NOMO-1 treated with DMSO at 0.1 percent for 48 hours (cell line): ENCODE data around the gene CFAP58.
"Not testable (repeated sequence)": the region's sequence is repeated elsewhere in the genome, so short reads cannot be mapped to it uniquely, and the experiment has no call there.

Experiments
- DNase-seq: peaks from one replicate; lab custom pipeline; 2025; ENCODE audit not compliant: unreplicated experiment; lab: John Stamatoyannopoulos, UW

Gene CFAP58

DNA sequence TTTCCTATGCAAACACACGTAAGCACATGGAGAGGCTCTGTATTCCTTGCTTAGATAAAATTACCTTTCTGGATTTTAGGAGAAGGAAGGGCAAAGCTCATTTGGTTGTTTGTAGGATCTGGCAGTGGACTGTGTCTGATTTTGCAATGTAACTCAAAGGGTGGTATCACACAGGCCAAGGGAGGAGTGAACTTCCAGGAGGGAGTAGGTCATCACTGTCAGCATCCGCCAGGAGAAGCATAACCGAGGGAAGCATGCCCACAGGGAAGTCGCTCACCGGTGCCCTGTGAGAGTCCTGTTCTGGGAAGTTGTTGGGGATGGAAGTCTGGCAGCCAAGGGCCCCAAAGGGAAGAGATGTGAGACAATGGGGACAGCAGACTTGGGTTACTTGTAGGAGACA is 74.4 kb downstream of the CFAP58 start:
- no peak for DNase-seq

DNA sequence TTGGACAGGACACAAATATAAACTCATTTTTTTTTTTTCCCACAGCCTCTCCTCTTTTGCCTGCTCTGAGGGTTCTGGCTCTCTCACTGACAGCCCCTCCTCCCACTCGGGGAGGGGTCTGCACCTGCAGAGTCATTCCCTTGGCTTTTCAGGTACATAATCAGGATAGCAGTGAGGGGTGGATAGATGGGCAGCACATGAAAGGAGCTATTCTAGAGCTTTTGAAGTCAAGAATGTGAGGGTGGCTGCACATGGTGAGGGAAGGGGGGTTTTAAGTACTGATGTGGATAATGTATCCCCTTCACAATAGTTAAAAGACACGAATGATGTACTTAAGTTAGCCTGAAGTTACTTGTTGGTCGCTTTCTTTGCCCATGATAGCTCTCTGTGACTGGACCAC is 76.2 kb downstream of the CFAP58 start:
- DNase-seq: no peak

DNA sequence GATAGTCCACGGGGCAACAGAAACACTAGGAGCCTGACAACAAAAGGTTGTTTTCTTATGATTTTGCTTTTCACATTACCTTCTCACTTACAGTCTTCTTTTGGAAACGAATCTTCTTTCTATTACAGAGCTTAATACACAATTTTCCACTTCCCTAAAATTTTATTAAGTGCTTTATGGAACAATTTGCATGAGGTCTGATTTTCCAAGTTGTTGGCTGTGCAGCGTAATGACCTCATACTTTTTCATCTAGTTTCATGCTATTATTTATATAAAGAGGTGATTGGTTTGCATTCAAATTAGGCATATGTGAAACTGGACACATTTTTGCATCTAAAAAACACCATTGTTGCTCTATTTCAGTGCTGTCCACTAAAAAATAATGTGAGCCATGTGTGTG is 76.7 kb downstream of the CFAP58 start:
- DNase-seq: no peak

DNA sequence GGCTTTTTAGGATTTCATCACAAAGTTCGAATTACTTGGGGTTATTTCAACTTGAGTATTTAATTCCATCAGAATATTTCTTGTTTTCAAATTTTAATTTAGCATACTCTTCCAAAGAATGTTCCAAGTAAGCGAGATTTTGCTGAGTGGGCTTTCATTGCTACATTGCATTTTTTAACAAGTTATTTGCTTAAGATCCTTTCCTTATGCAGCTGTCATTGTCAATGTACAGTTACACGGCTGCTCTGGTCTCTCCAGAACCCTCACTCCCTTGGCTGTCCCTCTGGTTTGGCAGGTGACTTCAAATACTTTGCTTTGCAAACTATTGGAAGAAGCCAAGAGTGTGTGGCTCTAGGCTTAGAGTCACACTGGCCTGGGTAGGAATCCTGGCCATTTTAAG is 80.0 kb downstream of the CFAP58 start:
- DNase-seq: no peak

DNA sequence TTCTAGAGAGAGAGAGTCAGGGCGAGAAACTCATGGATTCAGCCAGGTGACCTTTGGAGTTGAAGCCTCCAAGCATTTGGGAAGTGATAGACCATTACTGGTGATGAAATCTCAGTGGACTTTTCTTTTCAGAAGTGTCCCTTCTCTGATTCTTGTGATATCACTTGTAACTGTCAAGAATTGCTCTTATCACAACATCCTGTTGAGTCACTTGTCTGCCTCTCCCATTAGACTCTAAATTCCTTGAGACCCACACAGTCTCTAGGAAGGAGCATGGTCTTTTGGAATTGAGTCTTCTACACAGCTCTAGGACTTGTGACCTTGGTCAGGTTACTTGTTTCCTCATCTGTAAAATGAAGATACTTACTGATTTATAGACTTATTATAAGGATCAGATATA is 81.0 kb downstream of the CFAP58 start:
- DNase-seq: no peak

DNA sequence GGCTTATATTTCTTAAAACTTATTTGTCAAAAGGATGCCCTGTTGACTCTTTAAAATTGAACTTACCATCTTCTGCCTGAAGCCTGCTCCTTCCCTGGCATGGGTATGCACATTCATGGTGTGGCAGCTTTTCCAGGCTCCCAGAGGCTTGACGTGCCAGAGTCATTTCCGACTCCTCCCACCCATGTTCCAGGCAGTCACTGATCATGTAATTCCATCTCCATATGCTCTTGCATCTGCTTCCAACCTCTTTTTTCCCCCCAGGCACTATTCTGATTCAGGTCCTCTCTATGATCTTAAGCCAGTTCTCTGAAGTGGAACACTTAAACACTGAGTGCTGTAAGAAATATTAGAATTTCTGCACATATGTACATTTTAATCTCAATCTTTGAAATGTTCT is 82.2 kb downstream of the CFAP58 start:
- DNase-seq: no peak

DNA sequence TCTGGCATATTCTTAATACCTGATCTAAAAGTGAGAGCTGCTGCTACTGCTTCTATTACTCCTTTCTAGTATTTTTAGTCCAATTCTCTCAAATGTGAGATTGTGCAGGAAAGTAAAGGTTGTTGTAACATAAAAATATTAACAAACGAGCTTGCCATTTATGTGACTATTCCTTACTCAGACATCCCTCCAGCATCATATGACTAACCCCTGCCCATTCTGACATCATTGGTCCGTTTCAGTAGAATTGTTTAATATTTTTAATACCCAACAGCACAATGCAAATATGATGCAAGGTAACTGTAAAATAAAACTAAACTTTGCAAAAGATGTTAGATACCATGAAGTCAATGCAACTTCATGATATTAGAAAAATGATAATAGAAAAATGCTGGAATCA is 83.6 kb downstream of the CFAP58 start:
- no peak for DNase-seq

DNA sequence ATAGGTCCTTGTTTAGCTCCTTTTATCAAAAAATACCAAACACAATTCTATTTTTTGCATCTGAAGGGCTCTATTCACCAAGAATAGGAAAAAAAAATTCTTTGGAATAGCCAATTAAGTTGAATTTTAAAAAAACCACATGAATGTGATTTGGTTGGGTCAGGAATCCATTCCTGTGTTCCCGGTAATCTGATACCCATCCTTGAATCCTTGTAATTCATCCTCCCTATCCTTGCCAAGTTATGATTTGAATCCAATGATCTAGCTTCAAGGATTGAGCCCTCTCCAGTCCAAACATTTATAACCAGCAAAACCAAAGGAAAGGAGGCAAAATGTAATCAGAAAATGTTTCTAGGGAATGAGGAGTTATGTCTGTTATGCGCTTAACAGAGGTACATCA is 86.6 kb downstream of the CFAP58 start:
- no peak for DNase-seq

DNA sequence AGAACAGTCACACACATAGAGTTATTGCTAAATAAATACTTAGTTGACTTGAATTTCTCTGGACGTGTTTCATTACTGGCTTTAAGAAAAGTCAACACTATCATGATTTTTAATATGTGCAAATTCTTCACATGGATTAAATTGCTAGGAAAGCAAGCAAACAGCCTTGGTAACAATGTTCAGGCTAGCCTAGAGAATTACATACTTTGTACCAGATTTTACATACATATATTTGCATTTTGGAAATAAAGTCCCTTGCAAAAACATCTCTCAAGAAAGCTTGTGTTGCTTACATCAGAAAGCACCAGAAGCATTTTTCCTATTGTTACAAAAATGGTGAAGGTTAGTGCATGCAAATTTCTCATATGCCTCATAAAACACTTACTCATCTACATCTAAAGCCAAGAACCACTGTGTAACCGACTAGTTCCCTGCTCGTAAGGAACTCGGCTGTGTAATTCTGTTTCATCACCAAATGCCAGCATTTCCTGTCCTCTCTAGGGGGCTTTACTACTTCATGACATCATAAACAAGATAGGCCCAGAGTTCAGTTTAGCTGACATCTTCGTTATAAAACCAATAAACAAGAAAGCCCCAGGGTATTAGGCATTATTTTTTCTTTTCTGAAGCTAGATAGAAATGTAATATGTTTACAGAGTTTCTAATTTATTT is 87.8 kb downstream of the CFAP58 start:
- DNase-seq: peak; percentile 35

DNA sequence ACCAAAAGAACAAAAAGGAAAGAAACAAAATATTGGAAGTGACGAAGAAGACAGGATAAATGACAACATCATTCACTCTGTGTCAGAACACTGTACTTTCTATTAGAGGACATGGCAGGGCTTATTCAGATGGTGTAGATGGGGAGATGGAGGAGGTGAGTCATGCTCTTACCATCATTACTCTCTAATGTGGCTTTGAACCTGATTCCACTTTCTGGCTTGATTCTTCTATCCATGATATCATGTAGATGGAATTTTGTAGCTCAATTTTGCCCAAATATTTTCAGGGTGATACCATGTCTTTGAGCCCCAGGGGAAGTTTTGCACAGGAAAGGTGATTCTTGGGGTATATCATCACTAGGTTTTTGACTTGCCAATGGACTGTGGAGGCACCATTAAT is 91.7 kb downstream of the CFAP58 start:
- DNase-seq: no peak

- DNase-seq: no peak
These were observed 92.5 kb downstream of the CFAP58 start for GRCh38 chr10:104446151-104446550.

- DNase-seq: no peak
These were observed 93.7 kb downstream of the CFAP58 start for GRCh38 chr10:104447331-104447730.

DNA sequence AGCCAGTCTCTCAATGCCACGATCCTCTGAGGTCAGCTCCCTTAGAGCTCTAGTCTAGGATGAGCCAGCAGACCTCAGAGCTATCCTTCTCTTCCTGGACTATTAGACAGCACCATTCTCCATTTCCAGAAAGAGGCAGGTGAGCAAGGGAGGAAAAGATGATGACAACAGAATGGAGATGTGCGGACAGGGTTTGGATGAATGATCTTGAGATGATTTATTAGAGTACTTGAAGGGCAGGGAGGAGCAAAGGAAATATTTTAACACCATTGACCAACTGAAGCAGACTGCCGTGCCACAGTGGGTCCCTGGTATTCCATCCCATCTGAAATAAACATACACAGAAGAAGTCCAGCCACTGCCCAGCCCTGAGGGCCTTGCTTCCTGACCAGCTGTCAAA is 94.3 kb downstream of the CFAP58 start:
- DNase-seq: no peak

- no peak for DNase-seq
These were observed 95.8 kb downstream of the CFAP58 start for GRCh38 chr10:104449391-104449790.

DNA sequence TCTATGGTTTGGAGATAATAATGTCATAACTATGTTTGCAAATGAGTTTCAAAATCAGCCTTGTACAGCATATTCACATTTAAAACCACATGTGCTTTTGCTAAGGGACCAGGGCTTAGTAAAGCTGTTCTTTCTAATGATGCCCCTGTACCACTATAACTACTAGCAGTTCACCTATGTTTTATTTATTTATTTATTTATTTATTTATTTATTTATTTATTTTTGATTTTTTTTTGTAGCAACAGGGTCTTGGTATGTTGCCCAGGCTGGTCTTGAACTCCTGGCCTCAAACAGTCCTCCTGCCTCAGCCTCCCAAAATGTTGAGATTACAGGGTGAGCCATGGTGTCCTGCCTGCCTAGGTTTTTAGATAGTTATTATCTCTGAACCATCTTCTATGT is 96.9 kb downstream of the CFAP58 start:
- DNase-seq: no peak

GRCh38 chr10:104450954-104451353 is 97.3 kb downstream of the CFAP58 start:
- no peak for DNase-seq

DNA sequence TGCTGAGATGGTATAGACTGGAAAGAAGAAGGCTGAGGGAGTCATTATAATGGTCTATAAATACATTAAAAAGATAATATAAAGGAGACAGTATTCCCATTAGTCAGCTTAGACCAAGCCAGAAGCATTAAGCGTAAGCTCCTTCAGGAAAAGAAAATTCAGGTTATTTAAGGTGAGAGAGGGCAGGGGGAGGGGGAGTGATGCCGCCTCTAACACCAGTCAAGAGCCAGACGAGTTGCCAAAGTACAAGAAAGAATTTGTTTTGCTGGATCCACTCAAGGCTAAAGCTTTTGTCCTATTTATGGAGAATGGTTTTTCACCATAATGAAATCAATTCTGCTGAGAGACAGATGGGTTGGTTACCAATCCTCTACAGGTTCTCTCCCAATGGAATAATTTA is 99.3 kb downstream of the CFAP58 start:
- DNase-seq: no peak

DNA sequence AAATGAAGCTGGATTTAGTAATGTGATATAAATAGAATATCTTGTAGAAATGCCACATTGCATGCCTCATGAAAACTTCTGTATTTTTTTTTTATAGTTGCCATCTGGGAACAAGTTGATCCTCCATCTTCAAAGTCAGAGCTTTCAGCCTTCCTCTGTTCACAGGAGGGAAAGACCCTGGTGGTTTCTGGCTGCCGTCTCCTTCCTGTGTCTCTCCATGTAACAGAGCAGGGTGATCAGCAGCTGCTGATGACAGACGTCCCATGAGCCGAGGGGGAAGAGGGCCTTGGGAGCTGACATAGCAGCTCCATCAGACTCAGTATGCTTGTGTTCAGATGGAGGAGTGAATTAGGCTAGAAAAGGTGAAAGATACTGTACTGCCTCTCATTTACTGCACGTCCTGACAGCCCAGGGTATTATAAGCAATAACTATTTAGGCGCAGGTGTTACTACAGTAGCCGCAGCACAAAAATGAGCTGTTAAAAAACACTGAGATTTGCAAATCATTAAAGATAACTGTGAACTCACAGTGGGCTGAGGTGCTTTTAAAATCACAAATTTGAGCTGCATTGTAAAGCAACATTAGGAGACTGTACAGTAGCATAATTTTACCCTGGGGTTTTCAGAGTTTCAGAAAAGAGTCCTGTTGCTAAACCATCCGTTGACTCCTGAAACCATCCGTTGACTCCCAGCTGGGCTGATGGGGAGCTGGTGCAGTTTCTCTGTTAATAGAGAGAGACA is 103.3 kb downstream of the CFAP58 start:
- DNase-seq: no peak

GRCh38 chr10:104457543-104457828 is 103.9 kb downstream of the CFAP58 start:
- no peak for DNase-seq

- DNase-seq: not testable (repeated sequence)
These were observed 111.9 kb downstream of the CFAP58 start for GRCh38 chr10:104465575-104465974.

DNA sequence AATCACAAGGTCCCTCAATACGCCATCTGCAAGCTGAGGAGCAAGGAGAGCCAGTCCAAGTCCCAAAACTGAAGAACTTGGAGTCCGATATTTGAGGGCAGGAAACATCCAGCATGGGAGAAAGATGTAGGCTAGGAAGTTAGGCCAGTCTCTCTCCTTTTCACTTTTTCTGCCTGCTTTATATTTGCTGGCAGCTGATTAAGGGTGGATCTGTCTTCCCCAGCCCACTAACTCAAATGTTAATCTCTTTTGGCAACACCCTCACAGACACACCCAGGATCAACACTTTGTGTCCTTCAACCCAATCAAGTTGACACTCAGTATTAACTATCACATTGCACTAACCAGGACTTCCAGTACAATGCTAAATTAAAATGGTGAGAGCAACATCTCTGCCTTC is 115.2 kb downstream of the CFAP58 start:
- DNase-seq: not testable (repeated sequence)

DNA sequence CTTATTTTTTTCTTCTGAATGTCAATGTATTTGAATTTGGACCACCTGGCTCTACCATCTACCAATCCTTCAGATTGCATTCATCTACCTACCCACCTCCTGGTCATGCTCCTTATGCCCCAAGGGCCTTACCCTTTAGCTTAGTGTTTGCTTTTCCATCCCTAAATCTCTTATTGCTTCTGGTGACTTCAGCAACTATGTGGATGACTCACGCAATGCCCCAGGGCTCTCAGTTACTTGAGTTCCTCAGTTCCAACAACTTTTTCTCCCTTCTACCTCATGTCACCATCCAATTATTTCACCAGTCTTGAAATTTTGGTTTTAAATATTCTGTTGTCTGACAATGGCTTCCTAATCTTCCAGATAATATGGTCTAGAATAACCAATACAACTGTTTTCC is 118.9 kb downstream of the CFAP58 start:
- DNase-seq: no peak
